HG03103 (cell line): ENCODE measurements around the gene DNAJB9.
A peak's percentile ranks its signal among the peaks of the same experiment; 100 is the strongest.
"Not testable (repeated sequence)": the region's sequence is repeated elsewhere in the genome, so short reads cannot be mapped to it uniquely, and the experiment has no call there.

Experiments
- ATAC-seq: cut with Tn5 transposase; IDR thresholded peaks from one replicate; pipeline ENCODE4 v1.9.1; 2021; ENCODE audit warnings: low read depth; ENCODE audit not compliant: unreplicated experiment

DNAJB9 gene

GRCh38 chr7:108569381-108570145, at the start of gene DNAJB9, which contains the start of gene THAP5:
TSS of gene DNAJB9 (plus strand) at chr7:108569874. CDS start at chr7:108571727, 1,853 bp downstream.
TSS of gene THAP5 (minus strand) at chr7:108569706. CDS start at chr7:108569569, 137 bp downstream.
- peak; percentile 93 for ATAC-seq

DNA sequence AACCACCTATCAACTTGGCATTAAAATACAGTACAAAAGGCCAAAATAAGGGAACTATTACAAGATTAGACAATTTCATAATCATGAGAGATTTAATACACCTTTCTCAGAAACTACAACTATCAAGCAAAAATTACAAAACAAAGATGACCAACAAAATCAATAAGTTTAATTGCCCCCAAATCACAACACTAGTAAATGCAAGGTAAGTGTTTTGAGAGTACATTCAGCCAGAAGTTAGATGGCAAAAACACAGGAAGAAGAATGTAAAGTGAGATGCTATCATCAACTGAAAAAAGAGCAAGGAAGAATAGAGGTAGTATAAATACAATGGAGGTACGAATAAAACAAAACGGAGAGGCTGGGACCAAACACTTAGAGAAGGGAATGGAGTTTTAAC, 46.9 kb upstream of the DNAJB9 start:
- ATAC-seq = no peak

- ATAC-seq = peak; percentile 34
Measured at GRCh38 chr7:108525327-108525984, 44.2 kb upstream of the DNAJB9 start.

- ATAC-seq = peak; percentile 92
Measured at GRCh38 chr7:108525985-108526767, 43.5 kb upstream of the DNAJB9 start, which contains the start of gene PNPLA8. TSS of gene PNPLA8 (minus strand) at chr7:108526135. CDS start at chr7:108515491, 10,644 bp downstream.

- ATAC-seq = no peak
Measured at GRCh38 chr7:108526768-108527017, 43.0 kb upstream of the DNAJB9 start.

DNA sequence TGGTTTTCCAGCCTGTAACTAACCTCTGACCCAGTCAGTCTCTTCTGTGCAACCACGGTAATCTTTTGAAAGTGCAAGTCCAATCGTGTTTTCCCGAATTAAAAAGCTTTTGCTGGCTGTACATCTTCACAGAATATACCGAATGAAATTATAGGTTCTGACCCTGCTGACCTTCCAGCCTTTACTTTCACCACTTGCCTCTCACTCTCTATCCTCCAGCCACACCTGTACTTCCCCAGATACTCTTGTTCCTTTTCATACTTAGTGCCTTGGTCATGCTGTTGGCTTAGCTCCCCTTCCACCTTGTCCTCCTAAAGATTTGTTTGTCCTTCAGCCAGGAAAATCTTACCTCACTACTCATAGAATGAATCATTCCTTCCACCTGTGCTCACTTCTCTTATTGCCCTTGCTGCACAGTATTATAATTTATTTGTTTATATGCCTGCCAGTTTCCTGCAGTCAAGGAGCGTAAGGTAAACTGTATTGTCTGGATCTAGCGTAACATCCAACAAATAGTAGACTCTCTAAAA, 41.4 kb upstream of the DNAJB9 start:
- no peak for ATAC-seq

GRCh38 chr7:108529341-108529740, 40.3 kb upstream of the DNAJB9 start:
- ATAC-seq = no peak

- ATAC-seq = no peak
Measured at GRCh38 chr7:108533712-108534111, 36.0 kb upstream of the DNAJB9 start.

DNA sequence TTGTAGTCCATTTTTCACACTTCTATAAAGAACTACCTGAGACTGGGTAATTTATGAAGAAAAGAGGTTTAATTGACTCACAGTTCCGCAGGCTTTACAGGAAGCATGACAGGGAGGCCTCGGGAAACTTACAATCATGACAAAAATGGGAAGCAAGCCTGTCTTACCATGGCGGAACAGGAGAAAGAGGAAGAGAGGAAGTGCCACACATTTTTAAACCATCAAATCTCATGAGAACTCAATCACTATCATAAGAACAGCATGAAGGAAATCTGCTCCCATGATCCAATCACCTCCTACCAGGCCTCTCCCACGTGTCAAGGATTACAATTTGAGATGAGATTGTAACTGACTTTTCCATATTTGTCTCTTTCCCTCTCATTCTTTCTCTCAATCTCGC, 34.4 kb upstream of the DNAJB9 start:
- ATAC-seq = no peak

DNA sequence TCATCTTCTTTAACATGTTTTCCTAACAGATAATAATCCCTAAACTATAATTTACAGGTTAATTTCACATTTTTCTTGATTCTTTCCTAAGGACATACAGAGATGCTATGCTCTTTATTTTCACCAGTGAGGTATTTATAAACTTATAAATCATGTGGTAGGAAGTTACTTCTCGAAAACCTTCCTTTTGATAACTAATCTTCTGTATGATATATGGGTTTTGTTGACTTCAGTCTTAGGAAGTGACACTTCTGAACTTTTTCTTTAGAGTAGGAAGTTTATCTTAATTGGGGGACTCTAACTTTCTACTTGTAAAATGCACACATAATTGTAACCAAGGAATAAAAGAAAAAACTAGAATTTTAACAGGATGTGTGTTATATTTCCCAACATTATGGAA, 33.9 kb upstream of the DNAJB9 start:
- ATAC-seq = no peak

DNA sequence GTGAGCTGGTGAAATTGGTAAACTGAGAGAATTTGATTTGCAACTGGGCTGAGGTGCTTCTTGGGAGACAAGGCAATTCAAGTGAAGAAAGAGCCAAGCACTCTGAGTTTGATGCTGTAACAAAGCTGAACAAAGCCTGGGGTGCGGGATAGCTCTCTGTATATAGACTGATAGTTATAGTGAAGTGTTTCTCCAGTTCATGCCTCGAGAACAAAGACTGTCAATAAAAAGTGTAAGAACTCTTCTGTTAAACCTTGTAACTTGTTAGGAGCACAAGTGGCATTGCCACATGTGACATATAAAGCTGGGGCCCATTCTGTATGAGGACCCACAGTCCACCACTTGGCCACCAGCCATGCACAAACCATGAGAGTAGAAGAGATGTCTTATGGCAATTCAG, 32.4 kb upstream of the DNAJB9 start:
- no peak for ATAC-seq

- ATAC-seq = not testable (repeated sequence)
Measured at GRCh38 chr7:108538236-108538635, 31.4 kb upstream of the DNAJB9 start.

DNA sequence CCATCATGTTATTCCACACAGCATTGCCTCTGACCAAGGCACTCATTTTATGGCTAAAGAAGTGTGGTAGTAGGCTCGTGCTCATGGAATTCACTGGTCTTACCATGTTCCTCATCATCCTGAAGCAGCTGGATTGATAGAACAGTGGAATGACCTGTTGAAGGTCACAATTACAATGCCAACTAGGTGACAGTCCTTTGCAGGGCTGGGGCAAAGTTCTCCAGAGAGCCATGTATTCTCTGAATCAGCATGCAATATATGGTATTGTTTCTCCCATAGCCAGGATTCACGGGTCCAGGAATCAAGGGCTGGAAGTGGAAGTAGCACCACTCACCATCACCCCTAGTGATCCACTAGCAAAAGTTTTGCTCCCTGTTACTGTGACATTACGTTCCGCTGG, 31.0 kb upstream of the DNAJB9 start:
- ATAC-seq = not testable (repeated sequence)

DNA sequence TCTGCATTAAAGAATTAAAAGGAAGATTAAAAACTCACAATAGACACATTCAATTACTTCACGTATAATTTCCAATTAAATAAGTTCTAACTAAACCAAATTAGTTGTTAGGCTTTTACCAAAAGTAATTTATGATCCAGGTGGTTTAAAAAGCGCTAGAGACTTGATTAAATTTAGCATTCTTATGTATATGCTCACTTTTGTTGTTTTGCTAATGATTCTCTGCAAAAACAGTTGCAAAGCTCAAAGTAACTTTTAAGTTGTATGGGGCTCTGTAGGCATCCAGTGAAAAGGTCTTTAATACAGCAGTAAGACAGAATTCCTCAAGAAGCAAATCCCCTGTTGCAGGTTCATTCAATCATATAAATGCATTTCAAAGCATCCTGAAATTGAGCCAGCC, 28.2 kb upstream of the DNAJB9 start:
- no peak for ATAC-seq

GRCh38 chr7:108548141-108548896, 21.4 kb upstream of the DNAJB9 start:
- ATAC-seq = not testable (repeated sequence)

DNA sequence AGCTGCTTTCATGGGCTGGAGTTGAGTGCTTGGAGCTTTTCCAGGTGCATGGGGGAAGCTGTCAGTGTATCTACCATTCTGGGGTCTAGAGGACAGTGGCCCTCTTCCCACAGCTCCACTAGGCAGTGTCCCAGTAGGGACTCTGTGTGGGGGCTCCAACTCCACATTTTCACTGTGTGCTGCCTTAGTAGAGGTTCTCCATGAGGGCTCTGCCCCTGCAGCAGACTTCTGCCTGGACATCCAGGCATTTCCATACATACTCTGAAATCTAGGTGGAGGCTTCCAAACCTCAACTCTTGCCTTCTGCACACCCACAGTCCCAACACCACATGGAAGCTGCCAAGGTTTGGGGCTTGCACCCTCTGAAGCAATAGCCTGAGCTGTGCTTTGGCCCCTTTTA, 13.0 kb upstream of the DNAJB9 start:
- ATAC-seq = not testable (repeated sequence)

DNA sequence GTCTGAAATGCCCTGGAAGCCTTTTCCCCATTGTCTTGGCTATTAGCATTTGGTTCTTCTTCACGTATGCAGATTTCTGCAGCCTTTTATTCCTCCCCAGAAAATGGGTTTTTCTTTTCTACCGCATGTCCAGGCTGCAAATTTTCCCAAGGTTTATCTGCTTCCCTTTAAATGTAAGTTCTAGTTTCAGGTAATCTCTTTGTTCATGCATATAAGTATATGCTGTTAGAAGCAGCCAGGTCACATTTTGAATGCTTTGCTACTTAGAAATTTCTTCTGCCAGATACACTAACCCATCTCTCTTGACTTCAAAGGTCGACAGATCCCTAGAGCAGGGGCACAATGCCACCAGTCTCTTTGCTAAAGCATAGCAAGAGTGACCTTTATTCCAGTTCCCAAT, 12.5 kb upstream of the DNAJB9 start:
- no peak for ATAC-seq

GRCh38 chr7:108557617-108558016, 12.1 kb upstream of the DNAJB9 start:
- no peak for ATAC-seq

GRCh38 chr7:108559253-108559652, 10.4 kb upstream of the DNAJB9 start:
- ATAC-seq = no peak

GRCh38 chr7:108561047-108561619, 8.5 kb upstream of the DNAJB9 start:
- ATAC-seq = no peak
